ENCODE data around the gene DNAJC8.

DNAJC8 gene

GRCh38 chr1:28199328-28200233 is 33.2 kb downstream of the DNAJC8 start:
- DNase-seq = peak in 2 of 4 experiments; percentile 8 to 17

- DNase-seq = no peak
Observed at GRCh38 chr1:28197682-28198415, 35.0 kb downstream of the DNAJC8 start.

GRCh38 chr1:28196330-28196729 is 36.5 kb downstream of the DNAJC8 start:
- DNase-seq = no peak

- no peak for DNase-seq
Observed at GRCh38 chr1:28195780-28196179, 37.0 kb downstream of the DNAJC8 start.

GRCh38 chr1:28194326-28195035 is 38.3 kb downstream of the DNAJC8 start:
- no peak for DNase-seq

- DNase-seq = no peak
Observed at GRCh38 chr1:28193701-28194161, 39.1 kb downstream of the DNAJC8 start.

GRCh38 chr1:28190996-28191645 is 41.7 kb downstream of the DNAJC8 start:
- DNase-seq = no peak

- DNase-seq = no peak
Observed at GRCh38 chr1:28190337-28190979, 42.4 kb downstream of the DNAJC8 start.

- DNase-seq = no peak
Observed at GRCh38 chr1:28185071-28185470, 47.8 kb downstream of the DNAJC8 start.

GRCh38 chr1:28180306-28181305 is 52.2 kb downstream of the DNAJC8 start:
- DNase-seq = no peak

- no peak for DNase-seq
Observed at GRCh38 chr1:28178690-28179485, 53.9 kb downstream of the DNAJC8 start.

- no peak for DNase-seq
Observed at GRCh38 chr1:28176492-28177470, 56.0 kb downstream of the DNAJC8 start, which contains the start of gene PTAFR. TSS of gene PTAFR (minus strand) at chr1:28176690. CDS start at chr1:28151021, 25,669 bp downstream.

GRCh38 chr1:28175955-28176485 is 56.8 kb downstream of the DNAJC8 start:
- no peak for DNase-seq

GRCh38 chr1:28173980-28174297 is 58.9 kb downstream of the DNAJC8 start:
- DNase-seq = no peak

GRCh38 chr1:28173151-28173979 is 59.5 kb downstream of the DNAJC8 start:
- DNase-seq = peak in 1 of 4 experiments; percentile 1

GRCh38 chr1:28172713-28173150 is 60.1 kb downstream of the DNAJC8 start:
- DNase-seq = no peak

- no peak for DNase-seq
Observed at GRCh38 chr1:28171246-28171645, 61.6 kb downstream of the DNAJC8 start.
